Naive thymus-derived CD8-positive, alpha-beta T cell (primary cell): ENCODE data around the gene GFRAL. TPM values are rescaled to one million over a fixed set of nuclear protein-coding genes. Genes with fewer than 3 reads are reported as not detected.

Experiments
- ATAC-seq, 2 donors: fragments of 150-1000 bp; cut with Tn5 transposase in 1 of 2; sonication (Bioruptor Pico), chemical (Tn5 transposase) in 1 of 2; 1 replicate in 1 of 2; 2 replicates in 1 of 2; pipeline ENCODE4 v1.10.0; 2021; ENCODE audit warnings: mild to moderate bottlenecking in 2 of 2, moderate library complexity in 2 of 2
- POLR2A ChIA-PET: fragments of 350-600 bp; sonication (Branson Sonifier 250); formaldehyde crosslinking; loops from one replicate; lab custom pipeline; 2021; ENCODE audit warnings: antibody characterized with exemption; lab: Charles Lee
- DNase-seq, 10 donors: peaks; one replicate each; pipeline versions ENCODE4 v3.0.0 to v3.0.0-alpha.2; 2020 to 2022
- H3K27ac Mint-ChIP-seq, 10 donors: one replicate each; pipeline ENCODE4 v1.8.0; 2020 to 2022; ENCODE audit warnings: mild to moderate bottlenecking in 10 of 10, mixed read lengths in 10 of 10, moderate library complexity in 4 of 10, inconsistent platforms in 1 of 10
- H3K27me3 Mint-ChIP-seq, 5 donors: one replicate each; pipeline ENCODE4 v1.8.0; 2021 to 2022; ENCODE audit warnings: mixed read lengths in 5 of 5
- H3K36me3 Mint-ChIP-seq, 3 donors: one replicate each; pipeline ENCODE4 v1.8.0; 2020 to 2022; ENCODE audit warnings: mixed read lengths in 3 of 3, mild to moderate bottlenecking in 2 of 3, inconsistent platforms in 1 of 3
- H3K4me1 Mint-ChIP-seq, 4 donors: one replicate each; pipeline ENCODE4 v1.8.0; 2021 to 2022; ENCODE audit warnings: mixed read lengths in 4 of 4
- H3K4me3 Mint-ChIP-seq, 10 donors: one replicate each; pipeline ENCODE4 v1.8.0; 2020 to 2022; ENCODE audit warnings: mild to moderate bottlenecking in 10 of 10, mixed read lengths in 10 of 10, moderate library complexity in 6 of 10, inconsistent platforms in 1 of 10
- H3K9me3 Mint-ChIP-seq, 9 donors: one replicate each; pipeline ENCODE4 v1.8.0; 2020 to 2022; ENCODE audit warnings: mixed read lengths in 9 of 9, mild to moderate bottlenecking in 3 of 9, inconsistent platforms in 1 of 9, moderate library complexity in 1 of 9
- polyA plus RNA-seq, 3 donors: library from polyadenylated mRNA; unstranded; fragments of 300-500 nt; fragmentation: Illumina TruSeq; gene quantifications; one replicate each; pipeline ENCODE4 v1.2.3, GENCODE V29; 2021
- total RNA-seq, 8 experiments: library from RNA in 2 of 8; stranded (reverse) in 2 of 8; gene quantifications; one replicate each; pipeline ENCODE4 v1.2.3 and lab custom pipeline; 2021 to 2026

Gene GFRAL
- total and polyA plus RNA-seq, 5 experiments from 2014 or later: not detected

GRCh38 chr6:55443238-55444134 lies 116.2 kb downstream of the GFRAL start:
- DNase-seq: no peak
- no peaks in the 10 kb centered on the region for H3K27me3 Mint-ChIP-seq
- no peak for ATAC-seq
- H3K36me3 Mint-ChIP-seq: no peaks in the 10 kb centered on the region
- no peaks in the 10 kb centered on the region for H3K4me1 Mint-ChIP-seq
- no peak overlapping the region for H3K4me3 Mint-ChIP-seq
- H3K27ac Mint-ChIP-seq: no peak overlapping the region
- H3K9me3 Mint-ChIP-seq: peaks cover 0 to 6% (median 0%) of the 10 kb centered on the region in 9 donors
- POLR2A ChIA-PET: no interaction called here

GRCh38 chr6:55445648-55446204 lies 118.5 kb downstream of the GFRAL start:
- no peak for DNase-seq
- no peak overlapping the region for H3K27ac Mint-ChIP-seq

GRCh38 chr6:55447891-55448290 lies 120.6 kb downstream of the GFRAL start:
- H3K4me1 Mint-ChIP-seq: no peaks in the 10 kb centered on the region
- H3K27ac Mint-ChIP-seq: no peak overlapping the region
- H3K27me3 Mint-ChIP-seq: no peaks in the 10 kb centered on the region
- POLR2A ChIA-PET: no interaction called here
- DNase-seq (no peak), ATAC-seq (no peak)
- no peak overlapping the region for H3K4me3 Mint-ChIP-seq
- peaks cover 0 to 18% (median 1%) of the 10 kb centered on the region in 9 donors for H3K9me3 Mint-ChIP-seq
- H3K36me3 Mint-ChIP-seq: no peaks in the 10 kb centered on the region

More at GRCh38 chr6:55445648-55446204, 118.5 kb downstream of the GFRAL start:
- Mint-ChIP-seq H3K9me3 (peaks cover 0 to 9% (median 0%) of the 10 kb centered on the region in 9 donors), H3K4me1 (no peaks in the 10 kb centered on the region), H3K36me3 (no peaks in the 10 kb centered on the region), H3K27me3 (no peaks in the 10 kb centered on the region), H3K4me3 (no peak overlapping the region)
- POLR2A ChIA-PET: no interaction called here
- no peak for ATAC-seq

- H3K27me3 Mint-ChIP-seq: no peaks in the 10 kb centered on the region
- peaks cover 0 to 19% (median 1%) of the 10 kb centered on the region in 9 donors for H3K9me3 Mint-ChIP-seq
- POLR2A ChIA-PET: no interaction called here
- no peak overlapping the region for H3K27ac Mint-ChIP-seq
- H3K4me3 Mint-ChIP-seq: no peak overlapping the region
- no peaks in the 10 kb centered on the region for H3K36me3 Mint-ChIP-seq
- H3K4me1 Mint-ChIP-seq: no peaks in the 10 kb centered on the region
- ATAC-seq (no peak), DNase-seq (no peak)
Observed at GRCh38 chr6:55448451-55448850, 121.2 kb downstream of the GFRAL start.

- POLR2A ChIA-PET: no interaction called here
- ATAC-seq (no peak), DNase-seq (no peak)
- Mint-ChIP-seq H3K27me3 (no peaks in the 10 kb centered on the region), H3K36me3 (no peaks in the 10 kb centered on the region), H3K27ac (no peak overlapping the region), H3K4me1 (no peaks in the 10 kb centered on the region), H3K4me3 (no peak overlapping the region), H3K9me3 (peaks cover 0 to 19% (median 1%) of the 10 kb centered on the region in 9 donors)
Observed at GRCh38 chr6:55449225-55449624, 122.0 kb downstream of the GFRAL start.

GRCh38 chr6:55450005-55450404 lies 122.7 kb downstream of the GFRAL start:
- Mint-ChIP-seq H3K4me3 (no peak overlapping the region), H3K27ac (no peak overlapping the region), H3K36me3 (no peaks in the 10 kb centered on the region), H3K4me1 (no peaks in the 10 kb centered on the region), H3K9me3 (peaks cover 0 to 19% (median 1%) of the 10 kb centered on the region in 9 donors), H3K27me3 (no peaks in the 10 kb centered on the region)
- DNase-seq (no peak), ATAC-seq (no peak)
- POLR2A ChIA-PET: no interaction called here

Other genes starting within 250 kb of the GFRAL start
- gene HCRTR2, start 153.0 kb upstream of the GFRAL start, total RNA-seq: not detected
- gene HCRTR2, start 153.0 kb upstream of the GFRAL start, polyA plus RNA-seq: not detected